NCI-H524 treated with DMSO at 0.1 percent for 48 hours (cell line): ENCODE results near the gene CELF4.

Source experiments
- DNase-seq: peaks from one replicate; lab custom pipeline; 2025; lab: John Stamatoyannopoulos, UW

CELF4 gene

DNA sequence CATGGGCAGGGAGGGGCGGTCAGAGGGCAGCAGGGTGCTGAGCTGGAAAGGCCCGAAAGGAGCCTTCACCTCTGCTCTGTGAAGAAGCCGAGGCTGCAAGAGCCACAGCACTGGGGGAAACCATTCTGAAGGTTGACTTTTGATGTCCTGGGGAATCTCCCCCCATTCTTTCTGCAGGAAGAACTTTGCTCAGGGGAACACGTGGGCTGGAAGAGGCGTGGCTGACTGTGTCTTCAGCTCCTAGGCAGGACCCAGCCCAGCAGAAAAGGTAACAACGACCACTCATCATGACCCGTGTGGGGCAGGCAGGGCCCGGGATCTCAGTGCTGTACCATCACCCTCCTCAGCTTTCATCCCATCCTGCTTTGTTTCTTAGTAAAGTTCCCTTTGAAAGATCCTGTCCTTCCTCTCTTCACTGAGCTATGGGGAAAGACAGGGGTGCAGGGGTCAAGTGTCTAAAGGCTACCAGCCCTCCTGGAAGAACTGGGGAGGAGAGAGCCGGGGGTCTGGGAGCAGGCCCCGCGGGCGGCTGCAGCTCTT lies 312.7 kb downstream of the CELF4 start:
- no peak for DNase-seq

DNA sequence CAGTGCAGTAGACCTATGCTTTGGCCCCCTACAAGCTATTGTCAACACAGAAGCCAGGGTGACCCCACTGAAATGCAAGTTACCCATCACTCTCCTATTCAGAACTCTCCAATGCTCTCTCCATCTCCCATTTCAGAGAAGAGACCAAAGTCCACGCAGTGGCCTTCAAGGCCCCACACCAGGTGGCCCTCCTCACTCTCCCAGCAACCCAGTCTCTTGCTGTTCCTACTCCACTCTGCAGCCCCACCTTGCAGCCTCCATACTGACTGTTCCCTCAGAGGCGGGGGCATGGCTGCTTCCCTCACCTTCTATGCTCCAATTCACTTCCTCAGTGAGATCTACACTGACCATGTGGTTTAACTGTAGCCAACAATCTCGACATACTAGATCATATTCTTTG lies 313.3 kb downstream of the CELF4 start:
- no peak for DNase-seq

- no peak for DNase-seq
These were observed 313.9 kb downstream of the CELF4 start for GRCh38 chr18:37251679-37252078.

- no peak for DNase-seq
These were observed 315.5 kb downstream of the CELF4 start for GRCh38 chr18:37249895-37250618.

DNA sequence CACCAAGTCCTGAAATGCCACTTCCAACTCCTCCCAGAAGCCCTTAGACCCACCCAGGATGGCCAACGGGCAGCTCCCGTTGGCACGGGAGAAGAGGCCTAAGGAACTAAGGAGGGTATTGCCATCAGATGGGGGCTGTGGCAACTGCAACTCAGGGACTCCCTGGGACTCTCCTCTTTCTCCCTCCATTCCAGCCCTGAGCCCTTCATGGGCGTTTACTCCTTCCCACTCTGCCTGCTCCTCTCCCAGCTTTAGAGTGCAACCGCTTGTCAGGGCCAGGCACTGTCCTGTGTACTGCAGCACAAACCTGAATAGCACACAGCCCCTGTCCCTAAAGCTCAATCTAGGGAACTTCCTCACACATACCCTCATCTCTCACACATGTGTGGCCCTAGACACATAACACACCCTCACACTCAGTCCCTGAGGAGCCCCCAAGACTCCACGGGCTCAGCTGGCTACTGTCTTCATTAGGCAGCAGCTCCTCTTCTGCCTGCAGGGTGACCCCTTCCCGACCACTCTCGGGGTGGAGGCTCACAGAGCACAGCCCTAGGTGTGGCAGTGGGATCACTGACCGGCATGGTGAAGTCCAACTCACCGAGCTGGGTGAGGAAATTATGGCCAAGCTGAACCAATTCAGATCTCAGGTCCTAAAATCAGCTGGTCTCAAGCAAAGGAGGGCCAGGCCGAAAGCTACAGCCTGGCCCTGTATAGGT lies 316.3 kb downstream of the CELF4 start:
- DNase-seq: no peak

- DNase-seq: no peak
These were observed 317.3 kb downstream of the CELF4 start for GRCh38 chr18:37248281-37248680.

DNA sequence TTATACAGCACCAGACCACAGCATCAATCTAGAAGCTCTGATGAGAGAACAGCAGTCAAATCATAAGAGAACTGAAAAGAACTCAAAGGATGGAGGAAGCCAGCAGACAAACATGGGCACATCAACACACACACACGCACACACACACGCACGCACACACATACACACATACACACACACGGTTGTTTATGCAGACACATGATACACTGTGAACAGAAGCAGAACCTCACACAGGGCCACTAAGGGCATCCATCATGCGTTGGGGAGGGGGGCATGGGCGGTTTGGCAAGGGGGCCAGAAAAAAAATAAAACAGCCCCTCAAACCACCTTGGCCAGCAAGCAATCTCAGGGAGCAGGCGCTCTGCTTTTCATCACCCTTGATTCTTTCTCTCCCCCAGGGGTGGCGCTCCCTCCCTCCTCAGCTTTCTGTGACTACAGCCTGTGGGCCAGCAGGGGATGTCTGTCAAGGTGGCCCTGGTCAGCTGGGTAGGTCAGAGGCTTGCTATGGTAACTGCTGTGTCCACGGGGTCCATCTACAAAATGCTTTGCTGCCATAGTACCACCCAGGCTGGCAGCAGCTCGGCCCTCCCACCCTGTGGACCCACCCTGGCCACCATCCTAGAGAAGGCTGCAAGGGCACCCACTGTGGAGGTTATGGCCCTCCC lies 318.0 kb downstream of the CELF4 start:
- DNase-seq: no peak

GRCh38 chr18:37246779-37247340 lies 318.7 kb downstream of the CELF4 start:
- no peak for DNase-seq

GRCh38 chr18:37244618-37245017 lies 321.0 kb downstream of the CELF4 start:
- no peak for DNase-seq

DNA sequence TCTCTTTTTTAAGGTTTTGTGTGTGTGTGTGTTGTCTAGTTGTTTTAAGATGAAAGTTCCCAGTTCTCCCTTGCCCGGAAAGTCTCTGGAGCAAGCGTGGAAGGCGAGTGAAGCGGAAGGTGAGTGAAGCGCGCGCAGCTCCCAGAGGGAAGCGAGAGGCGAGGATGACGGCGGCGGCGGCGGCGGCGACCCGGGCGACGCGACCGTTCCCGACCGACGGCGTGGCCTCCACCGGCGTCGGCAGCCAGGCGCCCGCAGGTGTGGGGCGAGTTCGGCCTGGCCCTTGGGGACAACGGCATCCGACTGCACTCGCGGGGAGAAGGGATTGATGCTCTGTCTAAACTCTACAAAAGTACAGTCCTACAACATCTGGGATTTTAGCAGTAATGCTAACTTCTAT lies 321.9 kb downstream of the CELF4 start:
- DNase-seq: no peak

DNA sequence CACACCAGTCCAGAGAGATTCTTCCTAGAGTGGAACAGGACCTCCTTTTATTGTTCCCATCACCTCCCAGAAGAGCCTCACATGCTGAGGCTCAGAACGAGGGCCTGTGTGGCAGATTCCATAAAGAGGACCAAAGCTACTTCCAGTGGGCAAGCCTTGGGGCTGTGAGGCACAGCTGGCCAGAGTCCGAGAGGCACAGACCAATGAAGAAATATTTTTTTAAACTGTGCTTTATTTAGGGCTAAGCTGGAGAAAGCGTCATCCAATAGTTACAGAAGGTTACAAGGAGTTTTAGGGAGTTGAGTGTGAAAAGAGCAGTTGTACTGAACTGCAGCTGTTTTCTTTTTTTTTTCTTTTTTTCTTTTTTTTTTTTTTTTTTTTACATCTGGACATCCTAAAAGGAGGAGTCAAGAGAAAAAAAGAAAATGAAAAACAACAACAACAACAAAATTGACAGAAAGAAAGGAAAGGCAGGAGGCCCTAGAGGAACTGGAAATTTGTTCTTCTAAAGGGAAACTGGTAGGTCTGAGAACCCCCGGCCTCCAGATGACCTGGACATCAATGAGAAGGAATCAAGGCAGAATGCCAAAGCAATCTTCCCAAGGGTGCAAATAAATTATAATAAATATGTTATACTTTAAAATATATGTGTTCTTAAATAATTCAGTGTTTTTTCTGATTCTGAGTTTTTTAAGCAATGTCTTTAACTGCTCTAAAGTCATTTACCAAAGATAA lies 322.6 kb downstream of the CELF4 start:
- no peak for DNase-seq

GRCh38 chr18:37242091-37242490 lies 323.5 kb downstream of the CELF4 start:
- no peak for DNase-seq

DNA sequence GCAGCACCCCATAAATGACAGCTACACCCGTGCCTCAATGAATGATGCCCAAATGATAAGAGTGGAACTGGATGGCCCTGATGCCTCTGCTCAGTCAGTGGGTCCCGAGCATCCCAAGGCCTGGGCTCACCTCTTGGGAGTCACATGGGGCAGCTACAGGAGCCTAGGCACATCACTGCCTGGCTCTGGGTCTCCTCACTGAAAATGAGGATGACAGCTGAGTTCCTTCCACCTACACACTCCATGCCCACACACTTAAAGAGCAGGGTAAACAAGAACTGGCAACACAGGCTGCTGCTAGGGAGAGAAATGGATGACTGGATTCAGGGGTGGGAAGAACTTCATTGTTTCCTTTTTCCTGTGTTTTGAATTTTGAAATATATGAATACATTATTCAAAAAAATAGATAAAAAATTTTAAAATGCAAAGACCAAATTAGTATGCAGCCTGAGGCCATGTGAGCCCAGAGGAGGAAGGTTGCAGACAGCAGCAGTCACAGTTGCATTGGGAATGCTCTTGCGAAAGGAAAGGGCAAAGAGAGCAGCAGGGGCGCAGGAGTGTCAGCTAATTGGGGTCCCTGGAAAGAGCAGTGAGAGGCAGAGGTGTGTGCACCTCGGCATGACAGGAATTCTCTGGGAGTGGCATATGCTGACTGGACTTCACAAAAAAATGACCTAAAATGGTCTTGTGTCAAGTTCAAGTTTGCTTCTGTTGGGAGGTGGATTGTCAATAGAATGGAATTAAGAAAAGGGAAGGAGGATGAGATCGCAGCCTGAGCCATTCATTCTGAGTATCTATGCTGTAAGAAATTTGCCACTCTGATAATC lies 327.1 kb downstream of the CELF4 start:
- no peak for DNase-seq

DNA sequence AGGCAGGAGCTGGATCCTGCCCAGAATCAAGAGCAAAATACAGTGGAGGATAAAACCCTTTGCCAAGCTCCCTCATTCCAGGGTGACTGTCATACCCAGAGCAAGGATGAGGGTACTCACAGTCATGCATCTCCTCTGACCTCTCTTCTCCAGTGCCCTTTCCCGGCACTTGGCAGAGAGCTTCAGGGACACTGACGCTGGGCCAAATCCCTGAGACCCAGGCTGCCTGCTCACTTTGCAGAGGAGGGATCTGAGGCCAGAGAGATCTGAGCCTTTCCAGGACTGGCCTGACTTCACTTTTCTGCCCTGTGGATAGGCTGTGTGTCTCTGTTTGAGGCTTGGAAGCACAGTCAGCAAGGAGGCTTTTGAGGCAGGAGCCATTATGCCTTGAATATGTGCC lies 330.0 kb downstream of the CELF4 start:
- DNase-seq: no peak

- no peak for DNase-seq
These were observed 334.3 kb downstream of the CELF4 start for GRCh38 chr18:37231251-37231650.

- no peak for DNase-seq
These were observed 334.8 kb downstream of the CELF4 start for GRCh38 chr18:37230768-37231167.

- no peak for DNase-seq
These were observed 340.3 kb downstream of the CELF4 start for GRCh38 chr18:37225279-37225678.

GRCh38 chr18:37222999-37223378 lies 342.6 kb downstream of the CELF4 start:
- DNase-seq: no peak

GRCh38 chr18:37222354-37222998 lies 343.1 kb downstream of the CELF4 start:
- DNase-seq: no peak

- no peak for DNase-seq
These were observed 346.3 kb downstream of the CELF4 start for GRCh38 chr18:37219257-37219656.
